Body of pancreas (tissue), 4 donors: Measurements from ENCODE around the gene C1QTNF8.

Experiments
- CTCF ChIP-seq, 7 experiments: fragments of 450-650 bp in 4 of 7; fragments of 200-600 bp in 3 of 7; sonication (generic) in 3 of 7; IDR thresholded peaks; one replicate each; pipeline ENCODE4 v1.5.1; 2016 to 2019; ENCODE audit warnings: antibody characterized with exemption in 7 of 7
- POLR2A ChIP-seq, 3 donors: fragments of 450-650 bp; IDR thresholded peaks; one replicate each; pipeline ENCODE4 v1.6.1; 2016; ENCODE audit warnings: antibody characterized with exemption in 3 of 3, mild to moderate bottlenecking in 2 of 3

GRCh38 chr16:1051446-1051845, 44.6 kb downstream of the C1QTNF8 start:
- TF ChIP-seq CTCF (IDR thresholded peaks at IDR 0.05) (no peak), POLR2A (IDR thresholded peaks at IDR 0.05) (no peak)
